Lower leg skin (tissue), 3 donors: ENCODE data around the gene ARFGAP3.

Experiments
- CTCF ChIP-seq, 3 donors: fragments of 450-650 bp; IDR thresholded peaks; one replicate each; pipeline ENCODE4 v1.5.1; 2016; ENCODE audit warnings: antibody characterized with exemption in 3 of 3, mild to moderate bottlenecking in 3 of 3, moderate library complexity in 2 of 3
- POLR2A ChIP-seq, 2 donors: fragments of 450-650 bp; IDR thresholded peaks; one replicate each; pipeline ENCODE4 v1.6.1; 2016 to 2017; ENCODE audit warnings: antibody characterized with exemption in 2 of 2, mild to moderate bottlenecking in 1 of 2, moderate library complexity in 1 of 2

- TF ChIP-seq CTCF (IDR thresholded peaks at IDR 0.05): no peak
- no peak for TF ChIP-seq POLR2A (IDR thresholded peaks at IDR 0.05)
Observed at GRCh38 chr22:42869888-42870480, 12.9 kb upstream of the ARFGAP3 start.
